GM19324 (cell line): ENCODE results near the gene HSPA12A.

Source experiments
- ATAC-seq: cut with Tn5 transposase; IDR thresholded peaks from one replicate; pipeline ENCODE4 v1.9.1; 2021; ENCODE audit warnings: mild to moderate bottlenecking, moderate library complexity; ENCODE audit not compliant: unreplicated experiment, low FRiP score

HSPA12A gene, protein sequence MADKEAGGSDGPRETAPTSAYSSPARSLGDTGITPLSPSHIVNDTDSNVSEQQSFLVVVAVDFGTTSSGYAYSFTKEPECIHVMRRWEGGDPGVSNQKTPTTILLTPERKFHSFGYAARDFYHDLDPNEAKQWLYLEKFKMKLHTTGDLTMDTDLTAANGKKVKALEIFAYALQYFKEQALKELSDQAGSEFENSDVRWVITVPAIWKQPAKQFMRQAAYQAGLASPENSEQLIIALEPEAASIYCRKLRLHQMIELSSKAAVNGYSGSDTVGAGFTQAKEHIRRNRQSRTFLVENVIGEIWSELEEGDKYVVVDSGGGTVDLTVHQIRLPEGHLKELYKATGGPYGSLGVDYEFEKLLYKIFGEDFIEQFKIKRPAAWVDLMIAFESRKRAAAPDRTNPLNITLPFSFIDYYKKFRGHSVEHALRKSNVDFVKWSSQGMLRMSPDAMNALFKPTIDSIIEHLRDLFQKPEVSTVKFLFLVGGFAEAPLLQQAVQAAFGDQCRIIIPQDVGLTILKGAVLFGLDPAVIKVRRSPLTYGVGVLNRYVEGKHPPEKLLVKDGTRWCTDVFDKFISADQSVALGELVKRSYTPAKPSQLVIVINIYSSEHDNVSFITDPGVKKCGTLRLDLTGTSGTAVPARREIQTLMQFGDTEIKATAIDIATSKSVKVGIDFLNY

DNA sequence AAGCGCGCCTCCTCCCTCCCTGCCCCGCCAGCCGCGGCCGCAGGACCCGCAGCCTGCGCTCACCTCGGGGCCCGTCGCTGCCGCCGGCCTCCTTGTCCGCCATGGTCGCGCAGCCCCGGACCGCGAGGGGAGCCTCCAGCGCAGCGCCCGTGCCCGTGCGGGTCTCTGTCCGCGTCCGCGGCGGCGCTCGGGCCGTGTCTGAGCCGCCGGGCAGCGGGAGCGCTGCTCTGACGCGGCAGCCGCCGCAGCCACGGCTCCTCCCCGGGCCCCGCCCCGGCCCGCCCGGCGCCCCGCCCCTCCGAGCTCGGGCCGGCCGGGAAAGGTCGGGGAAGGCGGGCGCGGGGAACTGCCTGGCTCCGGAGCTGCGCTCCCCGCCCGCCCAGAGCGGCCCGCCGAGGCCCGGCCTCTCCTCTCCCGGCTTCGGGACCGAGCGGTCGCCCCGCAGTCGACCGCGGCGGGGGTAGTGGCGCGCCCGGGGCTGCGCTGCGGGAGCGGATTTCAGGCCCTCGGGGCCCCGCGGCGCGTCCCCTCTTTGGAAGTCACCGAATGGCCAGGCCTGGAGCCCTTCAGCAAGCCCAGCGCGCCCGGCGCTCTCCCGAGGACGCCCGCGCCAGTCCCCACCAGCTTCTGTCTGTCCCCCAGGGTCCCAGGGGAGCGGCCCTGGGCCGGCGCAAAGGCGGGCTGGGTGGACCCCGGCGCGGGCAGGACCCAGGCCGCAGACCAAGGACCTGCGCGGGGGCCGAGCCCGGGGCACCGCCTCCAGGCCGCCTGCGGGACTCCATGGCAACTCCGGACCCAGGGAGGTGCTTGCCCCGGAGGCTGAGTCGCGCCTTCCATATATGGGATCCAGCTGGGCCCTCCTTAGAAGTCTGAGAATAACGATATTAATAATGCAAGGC is at the start of gene HSPA12A:
Gene HSPA12A (minus strand): TSS at position 200 of the 899 bp plus-strand sequence. CDS start 97 bp downstream, at position 103.
- ATAC-seq: peak; percentile 94

DNA sequence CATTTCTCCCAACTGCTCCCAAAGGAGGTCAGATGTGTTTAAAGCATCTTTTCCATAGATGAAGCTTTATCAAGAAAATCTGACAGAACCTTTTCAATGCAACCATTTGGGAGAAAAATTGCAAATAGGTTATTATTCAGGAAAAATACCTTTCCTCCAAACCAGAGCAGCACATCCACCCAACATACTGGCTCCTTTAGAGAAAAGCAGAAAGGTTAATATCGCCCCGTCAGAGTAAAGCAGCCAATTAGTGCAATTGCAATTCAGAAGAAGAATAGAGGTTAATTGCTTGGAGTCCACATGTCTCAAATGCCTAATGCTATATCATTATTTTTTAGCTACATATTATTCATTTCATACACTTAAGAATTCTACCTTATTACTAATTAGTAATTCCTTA is 48.9 kb upstream of the HSPA12A start:
- no peak for ATAC-seq

DNA sequence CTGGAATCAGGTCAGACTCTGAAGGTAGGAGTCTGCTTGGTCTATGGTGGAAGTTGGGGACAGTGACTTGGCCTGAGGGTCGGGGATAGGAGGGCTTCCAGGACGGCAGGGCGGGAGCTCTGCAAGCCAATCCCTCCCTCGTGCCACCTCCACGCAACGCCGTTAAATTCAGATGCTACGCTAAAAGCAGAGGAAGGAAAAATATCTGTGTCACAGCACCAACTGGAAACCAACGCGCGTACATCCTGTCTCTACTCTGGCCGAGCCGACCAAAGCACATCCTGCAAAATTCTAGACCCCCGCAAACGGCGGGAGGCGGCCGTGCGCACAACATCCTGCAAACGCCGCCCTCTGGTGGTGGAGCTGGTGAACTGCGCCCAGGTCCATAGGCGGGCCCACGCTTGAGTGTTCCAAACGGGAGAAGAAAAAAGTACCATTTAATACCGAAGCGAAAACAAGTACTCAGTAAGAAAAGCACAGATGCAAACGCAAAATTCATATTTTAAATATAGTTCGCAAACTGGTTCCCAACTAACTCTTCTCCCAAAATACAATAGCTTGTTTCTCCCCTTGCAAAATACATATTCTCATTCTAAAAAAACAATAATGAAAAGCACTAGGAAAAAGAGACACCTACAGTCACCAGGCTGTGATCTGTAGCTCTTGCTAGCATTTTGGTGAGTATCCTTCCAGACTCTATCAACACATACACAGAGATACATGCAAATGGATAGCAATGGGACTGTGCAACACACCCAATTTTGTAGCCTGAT is 45.7 kb upstream of the HSPA12A start:
- ATAC-seq: peak; percentile 80

DNA sequence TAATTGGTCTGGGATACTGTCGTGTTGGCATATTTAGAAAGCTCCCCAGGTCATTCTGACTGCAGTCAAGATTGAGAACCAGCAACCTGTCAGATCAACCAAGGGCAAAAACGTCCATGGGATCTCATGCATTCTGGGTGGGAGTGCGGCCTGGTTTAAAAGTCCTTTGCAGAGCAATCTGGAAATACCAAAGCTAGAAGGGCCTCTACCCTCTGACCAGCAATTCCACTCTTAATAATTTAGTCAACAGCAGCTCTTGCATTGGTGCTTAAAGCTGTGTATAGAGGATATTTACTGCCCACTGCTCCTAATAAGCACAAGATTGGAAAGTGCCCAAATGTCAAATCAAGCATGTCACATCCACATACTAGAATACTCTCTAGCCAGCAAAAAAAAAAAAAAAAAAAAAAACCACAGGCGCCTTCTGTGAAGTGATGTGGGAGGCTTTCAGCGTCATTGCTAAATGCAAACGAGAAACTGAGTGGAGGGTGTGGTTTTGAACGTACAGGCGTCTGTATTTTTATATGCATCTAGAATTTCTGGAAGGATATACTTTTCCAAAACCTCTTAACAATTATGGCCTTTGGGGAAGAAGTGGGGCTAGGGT is 44.8 kb upstream of the HSPA12A start:
- ATAC-seq: no peak

DNA sequence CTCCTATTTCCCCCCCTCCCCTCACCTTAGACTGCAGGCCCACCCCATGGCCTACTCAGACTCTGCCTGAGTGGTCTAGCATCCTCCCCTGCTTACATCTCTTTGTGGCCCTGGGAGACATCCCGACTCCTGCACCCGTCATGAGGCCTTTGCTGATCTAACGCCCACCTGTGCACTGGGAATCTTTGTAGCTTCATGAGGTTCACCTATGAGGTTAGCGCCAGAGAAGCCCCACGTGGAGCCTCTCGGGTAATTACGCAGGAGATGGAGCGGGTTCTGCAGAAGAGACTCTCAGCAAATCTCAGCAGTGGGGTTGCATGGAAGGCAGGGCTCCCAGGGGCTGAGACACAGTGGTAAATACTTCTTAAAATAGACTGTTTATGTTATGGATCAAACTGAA is 43.5 kb upstream of the HSPA12A start:
- ATAC-seq: no peak

DNA sequence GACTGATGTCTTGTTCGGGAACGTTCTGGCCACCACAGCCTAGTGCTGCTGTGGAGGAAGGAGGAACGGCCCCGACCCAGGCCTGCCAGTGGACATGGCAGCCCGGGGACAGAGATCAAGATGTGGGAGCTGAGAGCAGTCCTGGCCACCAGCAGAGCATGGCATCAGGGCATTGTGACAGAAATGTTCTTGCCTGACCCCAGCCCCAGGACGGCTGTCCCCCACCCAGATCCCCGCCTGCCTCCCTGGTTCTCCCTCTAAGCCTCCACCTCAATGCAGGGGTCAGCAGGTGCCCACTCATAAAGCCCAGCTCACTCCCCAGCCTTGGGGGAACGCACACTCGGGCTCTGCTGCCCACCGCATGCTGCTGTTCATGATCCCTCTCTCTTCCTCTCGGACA is 42.9 kb upstream of the HSPA12A start:
- no peak for ATAC-seq

DNA sequence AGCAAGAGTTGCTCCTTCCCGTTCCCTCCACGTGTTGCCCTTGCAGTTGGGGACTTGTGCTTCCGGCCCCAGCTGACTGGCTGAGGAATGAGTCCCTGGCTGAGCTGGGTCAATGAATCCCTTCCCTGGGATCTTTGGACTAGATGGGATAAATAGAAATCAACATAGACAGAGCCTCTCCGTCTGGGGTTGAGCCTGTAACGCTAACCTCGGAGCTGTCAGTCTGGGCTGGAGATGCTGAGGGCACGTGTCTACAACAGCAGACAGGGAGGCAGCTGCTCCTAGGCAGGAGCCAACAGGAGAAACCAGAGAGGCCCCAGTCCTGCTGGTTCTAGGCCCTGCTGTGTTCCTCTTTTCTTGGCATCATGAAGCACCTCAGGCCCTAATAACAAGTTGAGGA is 42.3 kb upstream of the HSPA12A start:
- ATAC-seq: no peak

DNA sequence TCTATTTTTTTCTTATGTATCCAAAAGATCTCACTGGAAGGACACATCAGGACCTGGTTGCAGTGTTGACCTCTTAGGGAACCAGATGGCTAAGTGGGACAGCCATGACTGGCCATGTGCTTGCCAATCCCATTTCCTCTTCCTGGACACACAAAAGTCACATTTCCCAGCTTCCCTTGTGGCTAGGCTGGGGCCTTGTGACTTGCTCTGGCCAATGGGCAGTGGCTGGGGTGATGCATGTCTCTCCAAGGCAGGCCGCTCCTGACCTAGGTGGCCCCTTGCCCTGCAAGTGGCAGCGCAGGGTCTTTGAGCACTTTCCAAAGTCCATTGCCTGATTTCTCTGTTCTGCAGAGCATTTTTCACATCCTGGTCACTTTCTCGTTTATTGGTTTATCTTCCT is 41.7 kb upstream of the HSPA12A start:
- no peak for ATAC-seq

DNA sequence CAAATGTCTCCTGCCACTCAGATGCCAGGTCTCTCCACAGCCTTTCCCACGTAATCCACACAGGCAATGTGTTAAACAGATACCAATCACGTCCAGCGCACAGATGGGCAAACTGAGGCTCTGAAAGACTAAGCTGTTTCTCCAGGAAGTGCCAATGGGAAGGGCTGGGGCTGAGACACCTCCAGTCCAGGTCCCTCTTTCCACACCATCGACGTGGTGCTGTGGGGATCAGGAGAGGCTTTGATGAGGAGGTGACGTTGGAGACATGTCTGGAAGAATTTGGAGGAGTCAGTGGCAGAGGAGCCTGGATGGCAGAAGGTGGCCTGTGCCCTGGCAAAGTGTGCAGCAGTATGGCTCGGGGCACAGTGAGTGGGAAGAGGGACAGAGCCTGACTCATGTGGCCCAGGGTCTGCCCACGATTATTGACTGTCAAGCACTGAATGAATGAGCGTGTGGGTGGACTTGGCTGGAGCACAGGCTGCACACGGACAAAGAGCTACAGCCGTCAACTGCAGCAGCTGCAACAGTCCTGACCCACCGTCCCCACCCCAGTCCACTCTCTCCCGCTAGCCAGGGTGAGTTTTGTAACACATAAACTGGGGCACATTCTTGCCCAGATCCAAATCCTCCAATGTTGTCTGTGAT is 40.8 kb upstream of the HSPA12A start:
- no peak for ATAC-seq

DNA sequence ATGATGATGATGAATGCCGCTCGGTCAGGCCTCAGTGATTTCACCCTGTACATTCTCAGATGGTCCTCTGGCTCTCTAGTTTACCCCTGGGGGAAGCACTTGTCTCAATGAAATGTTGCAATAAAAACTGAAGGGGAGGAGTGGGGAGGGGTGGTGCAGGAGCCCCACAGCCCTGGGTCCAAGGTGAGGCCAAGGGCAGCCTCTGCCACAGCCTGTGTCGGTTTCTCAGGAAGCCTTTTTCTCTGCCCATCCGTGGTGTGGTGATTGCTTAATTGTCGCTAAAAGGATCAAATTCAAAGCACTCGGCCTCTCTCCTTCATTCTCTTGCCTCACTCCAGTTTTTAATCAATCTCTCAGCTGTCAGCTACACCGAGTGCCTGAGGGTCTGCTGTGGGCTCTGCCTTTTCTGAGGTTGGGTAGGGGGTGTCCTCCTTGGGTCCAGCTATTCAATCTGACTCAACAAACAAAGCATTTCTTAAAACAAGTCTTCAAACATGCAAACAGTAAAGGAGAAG is 39.1 kb upstream of the HSPA12A start:
- ATAC-seq: no peak

DNA sequence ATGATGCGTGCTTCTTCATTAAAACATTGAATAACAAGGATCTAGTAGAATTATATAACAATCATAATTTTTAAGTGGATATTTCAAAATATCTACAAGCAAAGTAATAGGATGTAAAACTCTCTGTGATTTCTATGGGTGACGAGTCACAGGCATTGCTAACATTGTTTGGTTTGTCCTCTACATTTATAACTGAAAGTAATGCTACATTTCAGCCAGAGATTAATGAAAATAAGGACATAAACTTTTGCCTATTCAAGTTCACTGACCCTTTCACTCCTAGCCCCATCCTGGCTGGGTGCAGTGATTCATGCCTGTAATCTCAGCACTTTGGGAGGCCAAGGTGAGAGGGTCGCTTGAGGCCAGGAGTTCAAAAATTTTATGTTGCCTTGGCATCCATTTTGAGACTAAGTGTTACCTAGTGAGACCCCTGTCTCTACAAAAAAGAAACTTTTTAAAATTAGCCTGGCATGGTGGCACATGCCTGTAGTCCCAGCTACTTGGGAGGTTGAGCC is 38.4 kb upstream of the HSPA12A start:
- ATAC-seq: no peak

DNA sequence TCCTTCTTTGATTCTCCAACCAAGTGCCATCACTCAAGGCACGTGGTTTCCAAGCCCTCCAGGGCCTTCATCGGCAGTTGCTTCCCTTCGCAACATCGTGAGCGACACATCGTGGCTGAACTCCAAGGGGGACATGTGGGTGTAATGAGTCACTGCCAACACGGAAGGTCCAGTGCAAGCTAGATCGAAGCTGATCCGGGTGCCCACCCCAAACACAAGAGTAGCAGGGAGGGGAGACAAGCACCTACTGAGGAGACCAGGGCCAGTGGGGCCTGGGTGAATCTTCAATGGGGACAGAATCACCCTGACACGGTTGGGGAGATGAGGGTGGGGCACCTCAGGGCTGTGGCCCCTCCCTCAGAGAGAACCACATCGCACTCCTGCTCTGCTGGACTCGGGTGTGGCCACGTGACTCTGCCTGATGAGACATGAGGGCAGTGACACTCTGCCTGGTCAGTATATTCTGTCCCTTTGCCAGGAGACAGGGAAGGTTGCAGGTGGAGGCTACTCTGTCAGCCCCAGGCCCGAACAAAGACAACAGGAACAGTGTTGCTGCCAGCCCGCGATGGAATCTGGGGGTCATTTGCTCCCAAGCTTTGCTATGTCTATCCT is 36.8 kb upstream of the HSPA12A start:
- no peak for ATAC-seq

DNA sequence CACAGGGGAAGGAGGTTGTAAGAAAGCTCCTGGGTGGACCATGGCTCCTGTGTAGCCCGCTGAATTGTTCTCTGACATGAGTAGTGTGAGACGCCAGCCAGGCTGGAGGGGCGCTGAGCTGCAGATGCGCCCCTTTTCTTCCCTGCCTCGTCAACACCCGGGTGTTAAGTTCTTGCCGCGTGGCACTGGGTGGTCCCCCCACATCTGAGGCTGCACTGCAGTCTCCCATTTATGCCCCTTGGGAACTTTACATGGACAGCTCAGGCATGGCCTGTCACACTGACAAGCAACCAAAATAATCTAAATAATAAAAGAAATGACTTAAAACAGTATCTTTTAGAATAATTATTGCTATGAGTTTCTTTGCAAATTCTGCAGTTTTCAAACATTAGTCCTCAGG is 34.6 kb upstream of the HSPA12A start:
- no peak for ATAC-seq

DNA sequence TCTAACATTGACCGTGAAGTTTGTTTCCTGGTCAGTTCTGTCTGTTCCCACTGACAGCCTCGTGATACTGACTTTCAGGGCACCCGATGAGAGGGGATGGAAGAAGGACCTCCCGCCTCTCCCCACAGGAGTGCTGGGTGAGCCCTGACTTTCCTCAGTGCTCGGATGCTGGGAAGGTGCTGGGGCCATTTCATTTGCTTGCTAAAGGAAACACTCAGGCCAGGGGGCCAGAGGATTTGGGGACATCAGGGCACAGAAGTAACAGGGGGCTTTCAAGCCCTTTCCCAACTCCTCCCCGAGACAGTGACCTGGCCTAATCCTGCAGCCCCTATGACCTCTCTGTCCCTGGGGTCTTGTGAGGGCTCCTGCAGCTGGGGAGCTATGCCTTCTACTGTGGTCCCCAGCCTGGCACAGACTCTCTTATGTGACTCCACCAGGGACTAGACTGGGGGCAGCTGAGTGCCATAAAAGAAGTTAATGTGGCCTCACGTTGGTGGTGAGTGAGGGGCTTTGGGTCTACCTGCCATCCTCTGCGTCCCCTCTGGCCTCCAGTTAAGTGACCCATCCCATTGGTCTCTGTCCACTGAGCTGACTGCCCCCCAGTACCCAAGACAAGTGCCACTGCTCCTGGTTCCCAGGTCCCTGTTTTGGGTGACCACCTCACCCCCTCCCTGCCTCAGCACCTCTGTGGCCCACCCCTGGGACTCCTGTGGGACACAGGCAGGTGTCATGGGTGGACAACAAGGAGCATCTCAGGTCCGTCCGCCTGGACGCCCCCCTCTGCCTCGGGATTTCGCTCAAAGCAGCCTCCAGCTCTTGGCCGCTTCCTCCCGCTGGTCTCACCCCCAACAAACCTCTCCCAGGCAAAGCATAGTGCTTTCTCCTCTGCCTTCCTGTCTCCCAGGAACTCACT is 33.4 kb upstream of the HSPA12A start:
- no peak for ATAC-seq

DNA sequence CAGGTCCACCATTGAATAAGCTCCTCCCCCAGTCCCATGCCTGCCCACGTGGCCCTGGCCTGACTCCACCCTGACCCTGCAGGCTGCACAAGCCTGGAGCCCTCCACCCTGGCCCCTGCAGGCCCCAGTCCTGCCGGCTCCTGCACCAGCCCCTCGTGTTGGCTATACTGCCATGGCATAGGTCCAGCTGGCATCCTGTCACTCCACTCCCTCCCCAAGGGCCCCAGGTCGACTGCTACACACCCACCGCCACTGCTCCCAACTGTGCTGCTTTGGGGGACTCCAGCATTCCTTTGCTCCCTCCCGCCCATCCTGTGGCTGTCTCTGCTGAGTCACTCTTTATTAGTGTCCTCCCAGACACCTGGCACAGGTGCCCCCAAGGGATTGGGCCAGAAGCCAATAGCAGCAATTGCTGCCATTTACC is 32.4 kb upstream of the HSPA12A start:
- no peak for ATAC-seq

DNA sequence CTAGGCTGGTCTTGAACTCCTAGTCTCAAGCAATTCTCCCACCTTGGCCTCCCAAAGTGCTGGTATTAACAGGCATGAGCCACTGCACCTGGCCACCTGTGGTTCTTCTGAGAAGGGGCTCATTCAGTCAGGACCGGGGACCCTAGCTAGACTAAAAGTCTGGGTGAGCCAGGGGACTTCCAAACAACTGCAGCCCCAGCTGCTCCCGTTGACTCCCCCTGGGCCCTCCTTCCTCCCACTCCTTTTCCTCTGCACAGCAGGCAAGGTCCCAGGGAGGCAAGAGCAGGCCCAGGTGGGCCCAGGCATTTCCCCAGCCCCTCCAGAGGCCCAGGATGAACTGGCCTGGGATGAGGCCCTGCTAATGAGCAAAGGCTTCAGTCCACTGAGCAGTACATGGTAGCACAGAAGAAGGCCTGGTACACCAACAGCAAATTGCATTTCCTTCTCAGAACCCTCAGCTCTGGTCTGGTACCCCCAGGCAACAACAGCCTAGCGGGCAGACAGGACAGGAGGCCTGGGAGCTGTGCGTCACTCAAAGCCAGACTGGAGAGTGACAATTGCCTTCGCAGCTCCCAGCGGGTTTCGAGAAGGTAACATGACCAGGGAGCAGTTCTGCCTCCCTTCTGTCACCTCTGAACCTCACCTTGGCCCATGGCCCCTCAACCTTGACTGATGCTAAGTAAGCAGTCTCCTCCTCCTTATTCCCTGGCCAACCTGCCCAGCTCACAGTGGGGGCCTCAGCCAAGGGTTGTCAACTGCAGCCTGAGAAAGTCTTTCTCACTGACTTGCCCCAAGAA is 30.7 kb upstream of the HSPA12A start:
- no peak for ATAC-seq
